PC-9 (cell line): ENCODE measurements around the gene LCA5. TPM values are rescaled to one million over a fixed set of nuclear protein-coding genes. Genes with fewer than 3 reads are reported as not detected.

Source experiments
- BruUV-seq: library from RNA; stranded (reverse); fragments of 400-500 nt; replicated peaks from 2 replicates; lab custom pipeline; 2021; lab: Mats Ljungman, UMichigan
- CTCF ChIA-PET: fragments of 300-600 bp; sonication (Branson Sonifier 250); formaldehyde crosslinking; loops from one replicate; lab custom pipeline; 2022; ENCODE audit warnings: antibody characterized with exemption; lab: Charles Lee
- POLR2A ChIA-PET: fragments of 300-600 bp; sonication (Branson Sonifier 250); formaldehyde crosslinking; loops from one replicate; lab custom pipeline; 2022; ENCODE audit warnings: antibody characterized with exemption; ENCODE audit not compliant: unreplicated experiment; lab: Charles Lee
- DNase-seq, 2 experiments: peaks; one replicate each; pipeline versions ENCODE4 v3.0.0 to v3.0.0-alpha.2; 2015 to 2022; ENCODE audit warnings: mixed read lengths in 1 of 2
- H2AFZ ChIP-seq: fragments of 200-600 bp; sonication (generic); 2 replicates; pipeline ENCODE4 v1.8.1; 2017; ENCODE audit warnings: antibody characterized with exemption
- H3F3A ChIP-seq: fragments of 200-600 bp; sonication (generic); 2 replicates; pipeline ENCODE4 v1.8.1; 2017; ENCODE audit warnings: antibody characterized with exemption, mild to moderate bottlenecking, low read depth; ENCODE audit not compliant: insufficient read depth
- H3K27ac ChIP-seq: fragments of 200-600 bp; sonication (generic); 2 replicates; pipeline ENCODE4 v1.6.1; 2016; ENCODE audit warnings: mixed run types
- H3K27me3 ChIP-seq: fragments of 200-600 bp; sonication (generic); 2 replicates; pipeline ENCODE4 v1.6.1; 2016; ENCODE audit warnings: low read depth, mixed run types; ENCODE audit not compliant: insufficient read depth
- H3K36me3 ChIP-seq: fragments of 200-600 bp; sonication (generic); 2 replicates; pipeline ENCODE4 v1.6.1; 2016; ENCODE audit warnings: low read depth, mixed run types
- H3K4me1 ChIP-seq: fragments of 200-600 bp; sonication (generic); replicated peaks from 2 replicates; pipeline ENCODE4 v1.6.1; 2016; ENCODE audit warnings: mixed run types; ENCODE audit not compliant: insufficient read depth
- H3K4me2 ChIP-seq: fragments of 200-600 bp; sonication (generic); 2 replicates; pipeline ENCODE4 v1.6.1; 2017; ENCODE audit warnings: mixed run types
- H3K4me3 ChIP-seq: fragments of 200-600 bp; sonication (generic); 2 replicates; pipeline ENCODE4 v1.6.1; 2016; ENCODE audit warnings: mixed run types
- H3K79me2 ChIP-seq: fragments of 200-600 bp; sonication (generic); 2 replicates; pipeline ENCODE4 v1.6.1; 2017; ENCODE audit warnings: low read depth, mixed run types
- H3K9me2 ChIP-seq: fragments of 200-600 bp; sonication (generic); 2 replicates; pipeline ENCODE4 v1.8.1; 2017; ENCODE audit warnings: mild to moderate bottlenecking; ENCODE audit not compliant: insufficient read depth
- H3K9me3 ChIP-seq: fragments of 200-600 bp; sonication (generic); 2 replicates; pipeline ENCODE4 v1.8.1; 2016; ENCODE audit warnings: low read depth; ENCODE audit not compliant: insufficient read depth
- H4K20me1 ChIP-seq: fragments of 200-600 bp; sonication (generic); 2 replicates; pipeline ENCODE4 v1.8.1; 2017; ENCODE audit not compliant: insufficient read depth
- CTCF ChIP-seq: fragments of 200-600 bp; sonication (generic); conservative IDR thresholded peaks from 2 replicates; pipeline ENCODE4 v1.6.1; 2017; ENCODE audit warnings: mixed run types, antibody characterized with exemption, mild to moderate bottlenecking, moderate library complexity
- EZH2 ChIP-seq: fragments of 200-600 bp; sonication (generic); IDR thresholded peaks from 2 replicates; pipeline ENCODE4 v1.8.0; 2017; ENCODE audit warnings: antibody characterized with exemption, low read depth
- intact Hi-C: fragments of 100-400 bp; cut with micrococcal nuclease; formaldehyde crosslinking; loops from one replicate; pipeline ENCODE4 v1.10.0; 2022; ENCODE audit not compliant: unreplicated experiment
- total RNA-seq: library from RNA; stranded (reverse); gene quantifications from 2 replicates; pipeline ENCODE4 v1.2.3, GENCODE V29; 2021

Gene LCA5
- total RNA-seq, 1 experiment from 2014 or later, result 5.4 TPM

- no peak overlapping the region for H2AFZ ChIP-seq
- no peak for TF ChIP-seq EZH2
- no peak for TF ChIP-seq CTCF
- H3K4me2 ChIP-seq, result no peak overlapping the region
- no peak overlapping the region for H3K27ac ChIP-seq
- no peaks in the 10 kb centered on the region for H3K27me3 ChIP-seq
- no peaks in the 10 kb centered on the region for H3K79me2 ChIP-seq
- intact Hi-C loops, result no loop called here
- no peaks in the 10 kb centered on the region for H4K20me1 ChIP-seq
- H3F3A ChIP-seq, result no peaks in the 10 kb centered on the region
- no peaks in the 10 kb centered on the region for H3K9me3 ChIP-seq
- no TSS peak for BruUV-seq
- DNase-seq, result no peak
- H3K4me1 ChIP-seq, result no peaks in the 10 kb centered on the region
- H3K36me3 ChIP-seq, result no peaks in the 10 kb centered on the region
- ChIA-PET CTCF (no interaction called here), POLR2A (no interaction called here)
- no peaks in the 10 kb centered on the region for H3K9me2 ChIP-seq
- H3K4me3 ChIP-seq, result no peak overlapping the region
Observed at GRCh38 chr6:79498842-79499241, 38.4 kb downstream of the LCA5 start.

DNA sequence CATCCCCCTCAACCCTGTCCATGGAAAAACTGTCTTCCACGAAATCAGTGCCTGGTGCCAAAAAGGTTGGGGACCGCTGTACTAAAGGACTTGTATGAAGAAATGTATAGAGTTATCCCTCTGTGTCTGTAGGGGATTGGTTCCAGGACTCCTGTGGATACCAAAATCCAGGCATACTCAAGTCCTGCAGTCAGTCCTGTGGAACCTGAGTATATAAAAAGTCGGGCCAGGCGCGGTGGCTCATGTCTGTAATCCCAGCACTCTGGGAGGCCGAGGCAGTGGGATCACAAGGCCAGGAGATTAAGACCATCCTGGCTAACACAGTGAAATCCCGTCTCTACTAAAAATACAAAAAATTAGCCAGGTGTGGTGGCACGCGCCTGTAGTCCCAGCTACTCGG lies 42.0 kb downstream of the LCA5 start:
- Histone ChIP-seq H3K79me2 (no peaks in the 10 kb centered on the region), H4K20me1 (no peaks in the 10 kb centered on the region), H3K36me3 (no peaks in the 10 kb centered on the region), H3F3A (no peaks in the 10 kb centered on the region), H2AFZ (no peak overlapping the region), H3K9me3 (no peaks in the 10 kb centered on the region), H3K4me1 (no peaks in the 10 kb centered on the region), H3K27ac (no peak overlapping the region), H3K27me3 (no peaks in the 10 kb centered on the region), H3K4me2 (no peak overlapping the region), H3K4me3 (no peak overlapping the region), H3K9me2 (no peaks in the 10 kb centered on the region)
- DNase-seq, result no peak
- CTCF ChIA-PET, result no interaction called here
- intact Hi-C loops, result no loop called here
- POLR2A ChIA-PET, result no interaction called here
- BruUV-seq, result no TSS peak
- TF ChIP-seq EZH2 (no peak), CTCF (no peak)

DNA sequence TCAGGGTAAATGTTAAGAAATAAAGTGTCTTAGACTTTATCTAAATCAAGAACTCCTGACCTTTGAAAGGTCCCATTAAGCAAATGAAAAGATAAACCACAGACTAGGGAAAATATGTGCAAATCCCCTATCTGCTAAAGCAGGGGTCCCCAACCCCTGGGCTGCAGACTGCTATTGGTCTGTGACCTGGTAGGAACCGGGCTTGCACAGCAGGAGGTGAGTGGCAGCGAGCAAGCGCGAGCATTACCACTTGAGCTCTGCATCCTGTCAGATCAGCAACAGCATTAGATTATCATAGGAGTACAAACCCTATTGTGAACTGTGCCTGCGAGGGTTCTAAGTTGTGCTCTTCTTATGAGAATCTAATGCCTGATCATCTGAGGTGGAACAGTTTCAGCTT lies 42.4 kb downstream of the LCA5 start:
- no peak for DNase-seq
- intact Hi-C loops, result no loop called here
- Histone ChIP-seq H4K20me1 (no peaks in the 10 kb centered on the region), H3K36me3 (no peaks in the 10 kb centered on the region), H3K9me2 (no peaks in the 10 kb centered on the region), H3K4me3 (no peak overlapping the region), H3K27me3 (no peaks in the 10 kb centered on the region), H3K79me2 (no peaks in the 10 kb centered on the region), H3F3A (no peaks in the 10 kb centered on the region), H3K27ac (no peak overlapping the region), H2AFZ (no peak overlapping the region), H3K4me1 (no peaks in the 10 kb centered on the region), H3K4me2 (no peak overlapping the region), H3K9me3 (no peaks in the 10 kb centered on the region)
- ChIA-PET POLR2A (no interaction called here), CTCF (no interaction called here)
- BruUV-seq, result no TSS peak
- TF ChIP-seq EZH2 (no peak), CTCF (no peak)
